Loucy (cell line): ENCODE results near the gene PCDHA5.
"Not testable (repeated sequence)": the region's sequence is repeated elsewhere in the genome, so short reads cannot be mapped to it uniquely, and the experiment has no call there.

Experiments used
- EZH2phosphoT487 ChIP-seq: fragments of 200-600 bp; IDR thresholded peaks from 2 replicates; pipeline ENCODE4 v1.6.1; 2018; ENCODE audit warnings: antibody characterized with exemption, mild to moderate bottlenecking, moderate library complexity, borderline replicate concordance
- TF ChIP-seq, protein P1 (sequence below): fragments of 200-600 bp; sonication (generic); conservative IDR thresholded peaks from 2 replicates; pipeline ENCODE4 v1.5.1; 2014; ENCODE audit warnings: mild to moderate bottlenecking, antibody characterized with exemption, low read length

DNA sequence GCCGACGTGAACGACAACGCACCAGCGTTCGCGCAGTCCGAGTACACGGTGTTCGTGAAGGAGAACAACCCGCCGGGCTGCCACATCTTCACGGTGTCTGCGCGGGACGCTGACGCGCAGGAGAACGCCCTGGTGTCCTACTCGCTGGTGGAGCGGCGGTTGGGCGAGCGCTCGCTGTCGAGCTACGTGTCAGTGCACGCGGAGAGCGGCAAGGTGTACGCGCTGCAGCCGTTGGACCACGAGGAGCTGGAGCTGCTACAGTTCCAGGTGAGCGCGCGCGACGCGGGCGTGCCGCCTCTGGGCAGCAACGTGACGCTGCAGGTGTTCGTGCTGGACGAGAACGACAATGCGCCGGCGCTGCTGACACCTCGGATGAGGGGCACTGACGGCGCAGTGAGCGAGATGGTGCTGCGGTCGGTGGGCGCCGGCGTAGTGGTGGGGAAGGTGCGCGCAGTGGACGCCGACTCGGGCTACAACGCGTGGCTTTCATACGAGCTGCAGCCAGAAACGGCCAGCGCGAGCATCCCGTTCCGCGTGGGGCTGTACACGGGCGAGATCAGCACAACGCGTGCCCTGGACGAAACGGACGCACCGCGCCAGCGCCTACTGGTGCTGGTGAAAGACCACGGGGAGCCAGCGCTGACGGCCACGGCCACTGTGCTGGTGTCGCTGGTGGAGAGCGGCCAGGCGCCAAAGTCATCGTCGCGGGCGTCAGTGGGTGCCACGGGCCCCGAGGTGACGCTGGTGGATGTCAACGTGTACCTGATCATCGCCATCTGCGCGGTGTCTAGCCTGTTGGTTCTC is 28.6 kb downstream of the PCDHA5 start:
- TF ChIP-seq, protein P1, sequence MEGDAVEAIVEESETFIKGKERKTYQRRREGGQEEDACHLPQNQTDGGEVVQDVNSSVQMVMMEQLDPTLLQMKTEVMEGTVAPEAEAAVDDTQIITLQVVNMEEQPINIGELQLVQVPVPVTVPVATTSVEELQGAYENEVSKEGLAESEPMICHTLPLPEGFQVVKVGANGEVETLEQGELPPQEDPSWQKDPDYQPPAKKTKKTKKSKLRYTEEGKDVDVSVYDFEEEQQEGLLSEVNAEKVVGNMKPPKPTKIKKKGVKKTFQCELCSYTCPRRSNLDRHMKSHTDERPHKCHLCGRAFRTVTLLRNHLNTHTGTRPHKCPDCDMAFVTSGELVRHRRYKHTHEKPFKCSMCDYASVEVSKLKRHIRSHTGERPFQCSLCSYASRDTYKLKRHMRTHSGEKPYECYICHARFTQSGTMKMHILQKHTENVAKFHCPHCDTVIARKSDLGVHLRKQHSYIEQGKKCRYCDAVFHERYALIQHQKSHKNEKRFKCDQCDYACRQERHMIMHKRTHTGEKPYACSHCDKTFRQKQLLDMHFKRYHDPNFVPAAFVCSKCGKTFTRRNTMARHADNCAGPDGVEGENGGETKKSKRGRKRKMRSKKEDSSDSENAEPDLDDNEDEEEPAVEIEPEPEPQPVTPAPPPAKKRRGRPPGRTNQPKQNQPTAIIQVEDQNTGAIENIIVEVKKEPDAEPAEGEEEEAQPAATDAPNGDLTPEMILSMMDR = not testable (repeated sequence)
- TF ChIP-seq EZH2phosphoT487 = not testable (repeated sequence)
